Activated CD4-positive, CD25-positive, alpha-beta regulatory T cell treated with anti-CD3 and anti-CD28 coated beads, Interleukin-2, amount 50 U/mL, for 24 hours (primary cell): ENCODE measurements around the gene C9.
"Not testable (repeated sequence)": the region's sequence is repeated elsewhere in the genome, so short reads cannot be mapped to it uniquely, and the experiment has no call there.

ENCODE experiments used
- ATAC-seq, 2 donors: fragments of 150-1000 bp; cut with Tn5 transposase; one replicate each; pipeline ENCODE4 v1.10.0; 2021; ENCODE audit warnings: mild to moderate bottlenecking in 1 of 2, moderate library complexity in 1 of 2

C9 gene

DNA sequence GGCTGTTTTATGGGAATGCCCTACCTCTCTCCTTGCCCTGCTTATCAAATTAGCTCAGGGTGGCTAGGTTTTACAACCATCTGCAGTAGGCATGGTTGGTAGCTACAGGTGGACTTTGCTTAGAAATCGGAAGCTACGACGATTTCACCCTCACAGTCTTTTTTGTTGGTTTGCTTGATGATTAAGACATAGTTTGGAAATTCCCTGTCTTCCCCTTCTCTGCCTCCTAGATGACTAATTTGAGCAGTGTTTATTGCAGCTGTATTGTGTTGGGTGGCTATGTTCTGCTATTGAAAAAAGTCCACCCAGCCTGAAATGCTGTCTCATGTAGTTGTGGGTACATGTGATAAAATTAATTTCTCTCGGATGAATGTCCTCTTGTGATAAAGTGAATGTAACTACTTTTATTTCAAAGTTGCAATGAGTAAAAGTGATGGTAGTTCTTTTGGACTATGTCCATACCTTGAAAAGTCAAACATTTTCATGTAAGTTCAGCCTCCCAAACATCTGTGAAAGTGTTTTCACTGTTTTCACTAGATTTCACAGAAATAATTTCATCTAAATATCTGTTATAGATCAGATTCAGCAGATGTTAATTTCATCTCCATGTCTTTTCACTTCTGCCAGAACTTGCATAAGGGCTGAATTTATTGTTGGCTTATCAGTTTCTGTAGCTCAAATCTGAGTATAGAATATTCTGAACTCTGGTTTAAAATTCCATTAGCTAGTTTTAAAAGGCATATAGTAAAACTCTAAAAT is 107.6 kb downstream of the C9 start:
- ATAC-seq: peak; percentile 91 to 99

DNA sequence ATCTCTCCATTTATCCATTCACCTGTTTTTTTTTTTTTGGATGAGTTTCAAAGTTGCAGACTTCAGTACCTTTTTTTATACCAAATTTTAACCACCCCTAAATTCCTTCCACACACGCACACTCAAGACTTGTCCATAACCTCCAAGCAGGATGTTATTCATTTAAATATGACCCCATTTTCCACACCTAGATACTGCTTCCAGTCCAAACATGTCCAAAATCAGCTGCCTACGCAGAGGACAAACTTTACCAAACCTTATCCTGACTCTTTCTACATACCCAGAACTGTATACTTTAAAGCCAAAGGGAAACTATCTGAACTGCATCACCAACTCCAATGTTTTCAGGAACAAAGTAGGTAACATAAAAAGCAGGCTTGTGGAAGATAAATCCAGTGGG is 108.9 kb downstream of the C9 start:
- no peak for ATAC-seq

DNA sequence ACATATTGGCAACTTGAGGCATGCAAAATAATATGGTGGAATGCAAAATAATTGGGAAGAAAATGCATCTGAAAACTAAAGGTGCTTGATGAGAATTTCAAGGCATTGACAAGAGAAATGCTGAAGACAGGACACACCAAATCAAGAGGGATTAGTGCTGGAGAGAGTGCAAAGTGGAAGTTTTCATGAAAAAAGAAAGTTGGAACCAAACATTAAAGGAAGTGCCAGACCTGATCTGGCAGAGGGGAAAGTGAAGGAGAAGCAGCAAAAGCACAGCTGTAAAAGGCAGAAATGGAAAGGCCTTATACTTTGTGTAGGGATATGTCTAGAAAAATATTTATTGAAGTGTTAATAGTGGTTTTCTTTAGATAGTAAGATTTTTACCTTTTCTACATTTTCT is 109.6 kb downstream of the C9 start:
- ATAC-seq: no peak

DNA sequence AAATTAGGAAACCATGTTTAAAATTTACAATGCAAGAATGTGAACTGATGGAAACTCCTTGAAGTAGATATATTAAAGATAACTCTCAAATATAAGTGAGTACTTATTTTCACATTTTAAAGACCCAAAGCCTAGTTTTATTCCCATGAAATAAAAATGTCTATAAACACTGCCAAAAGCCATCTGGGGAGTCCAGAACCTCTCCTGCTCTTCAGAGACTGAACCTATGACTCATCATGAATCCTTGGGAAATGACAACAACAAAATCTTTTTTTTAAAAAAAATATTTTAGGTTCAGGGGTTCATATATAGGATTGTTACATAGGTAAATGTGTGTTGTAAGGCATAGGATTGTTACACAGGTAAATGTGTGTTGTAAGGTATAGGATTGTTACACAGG is 111.1 kb downstream of the C9 start:
- no peak for ATAC-seq

DNA sequence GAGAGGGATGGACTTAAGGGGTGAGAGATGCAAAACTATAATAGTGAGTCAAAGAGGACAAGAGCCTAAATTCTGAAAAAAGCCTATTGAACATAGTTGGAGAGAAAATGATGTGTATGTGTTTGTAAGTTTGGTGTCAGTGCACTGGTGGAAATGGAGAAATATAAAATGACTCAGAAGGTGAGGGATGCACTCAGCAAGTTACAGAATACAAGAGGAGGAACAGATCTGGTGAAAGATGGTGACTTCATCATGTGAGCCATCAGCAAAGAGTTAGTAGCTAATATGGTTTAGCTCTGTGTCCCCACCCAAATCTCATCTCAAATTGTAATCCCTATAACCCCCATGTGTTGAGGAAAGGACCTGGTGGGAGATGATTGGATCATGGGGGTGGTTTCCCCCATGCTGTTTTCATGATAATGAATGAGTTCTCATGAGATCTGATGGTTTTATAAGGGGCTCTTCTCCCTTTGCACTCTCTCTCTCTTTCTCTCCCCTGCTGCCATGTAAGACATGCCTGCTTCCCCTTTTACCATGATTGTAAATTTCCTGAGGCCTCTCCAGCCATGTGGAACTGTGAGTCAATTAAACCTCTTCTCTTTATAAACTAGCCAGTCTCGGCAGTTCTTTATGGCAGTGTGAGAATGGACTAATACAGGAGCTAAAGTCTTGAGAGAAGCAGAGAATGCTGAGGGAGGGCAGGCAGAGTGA is 114.6 kb downstream of the C9 start:
- no peak for ATAC-seq

DNA sequence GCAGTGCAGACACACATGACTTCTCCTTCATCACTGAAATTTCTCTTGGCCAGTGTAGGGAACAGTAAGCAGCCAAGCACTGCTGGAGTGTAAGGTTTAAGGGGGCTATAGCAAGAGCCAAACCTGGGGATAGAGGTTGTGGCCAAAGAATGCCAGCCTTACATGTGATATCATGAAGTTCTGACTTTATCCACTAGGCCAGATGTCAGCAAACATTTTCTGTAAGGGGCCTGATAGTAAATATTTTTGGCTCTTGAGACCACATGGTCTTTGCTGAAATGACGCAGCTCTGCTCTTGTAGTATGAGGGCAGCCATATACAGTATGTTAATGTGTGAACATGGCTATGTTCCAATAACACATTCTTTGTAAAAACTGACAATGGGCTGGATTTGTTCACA is 115.2 kb downstream of the C9 start:
- no peak for ATAC-seq

DNA sequence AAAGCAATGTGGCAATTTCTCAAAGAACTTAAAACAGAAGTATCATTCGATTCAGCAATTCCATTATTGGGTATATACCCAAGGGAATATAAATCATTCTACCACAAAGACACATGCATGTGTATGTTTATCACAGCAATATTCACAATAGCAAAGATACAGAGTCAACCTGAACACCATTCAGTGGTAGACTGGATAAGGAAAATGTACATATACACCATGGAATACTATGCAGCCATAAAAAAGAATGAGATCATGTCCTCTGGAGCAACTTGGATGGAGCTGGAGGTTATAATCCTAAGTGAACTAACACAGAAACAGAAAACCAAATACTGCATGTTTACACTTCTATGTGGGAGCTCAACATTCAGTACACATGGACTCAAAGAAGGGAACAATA is 123.5 kb downstream of the C9 start:
- ATAC-seq: no peak

DNA sequence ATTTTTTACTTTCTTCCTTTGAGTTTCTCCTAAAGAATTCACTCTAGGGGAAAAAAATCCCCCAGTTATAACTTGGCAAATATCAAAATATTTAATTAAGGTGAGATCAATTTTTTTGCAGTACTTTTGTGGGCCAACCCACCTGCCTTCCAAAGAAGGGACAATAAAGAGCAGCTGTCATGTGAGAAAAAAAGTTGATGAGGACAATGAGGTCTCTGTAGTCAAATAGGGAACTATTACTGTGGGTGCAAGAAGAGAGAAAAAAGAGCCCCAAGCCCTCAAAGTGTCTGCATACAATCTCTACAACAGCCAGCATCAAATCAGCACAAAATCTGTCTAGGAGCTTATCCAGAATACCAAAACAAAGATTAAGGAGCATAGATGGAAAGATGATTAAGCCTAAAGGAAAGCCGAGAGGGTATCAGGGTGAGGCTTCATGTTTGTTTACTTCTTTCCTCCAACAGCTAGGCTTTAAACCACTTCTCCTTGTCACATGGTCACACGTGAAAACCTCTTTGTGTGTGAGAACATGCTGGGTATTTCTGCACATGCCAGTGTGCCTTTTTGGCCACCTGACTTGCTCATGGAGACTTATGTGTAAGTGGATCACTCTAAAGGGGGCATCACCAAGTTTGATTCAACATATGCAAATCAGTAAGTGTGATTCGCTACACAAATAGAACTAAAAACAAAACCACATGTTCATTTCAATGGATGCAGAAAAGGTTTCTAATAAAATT is 125.8 kb downstream of the C9 start:
- ATAC-seq: peak in 1 of 2 donors; percentile 45

DNA sequence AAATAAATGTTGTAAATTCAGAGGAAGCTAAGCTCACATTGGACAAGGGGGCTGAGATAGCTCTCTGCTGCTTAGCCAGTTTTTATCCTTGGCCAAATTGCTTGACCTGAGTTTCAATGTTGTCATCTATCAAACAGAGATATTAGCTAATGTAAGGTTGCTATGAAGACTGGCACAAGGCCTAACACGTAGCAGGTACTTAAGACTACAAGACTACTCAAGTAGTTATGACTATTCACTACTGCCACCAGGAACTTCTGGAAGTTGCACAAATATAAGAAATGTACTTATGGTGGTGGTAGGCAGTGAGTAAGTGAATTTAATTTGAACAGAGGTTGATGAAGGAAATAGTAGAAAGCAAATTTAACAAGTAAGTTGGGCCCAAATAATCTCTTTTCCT is 127.6 kb downstream of the C9 start:
- ATAC-seq: no peak

DNA sequence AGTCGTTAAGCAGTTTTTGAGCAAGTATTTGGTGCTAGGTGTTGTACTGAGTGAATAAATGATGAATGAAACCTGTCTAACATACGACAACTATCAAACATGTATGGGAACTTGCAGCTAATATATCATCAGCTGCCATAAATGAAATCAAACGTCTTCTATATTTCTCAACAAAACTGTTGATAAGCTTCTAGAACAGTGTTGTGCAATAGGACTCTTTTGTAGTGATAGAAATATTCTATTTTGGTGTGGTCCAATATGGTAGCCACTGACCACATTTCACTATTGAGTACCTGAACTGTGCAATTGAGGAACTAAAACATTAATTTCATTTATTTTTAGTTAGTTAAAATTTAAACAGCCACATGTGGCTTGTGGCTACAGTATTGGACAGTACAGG is 128.6 kb downstream of the C9 start:
- no peak for ATAC-seq

DNA sequence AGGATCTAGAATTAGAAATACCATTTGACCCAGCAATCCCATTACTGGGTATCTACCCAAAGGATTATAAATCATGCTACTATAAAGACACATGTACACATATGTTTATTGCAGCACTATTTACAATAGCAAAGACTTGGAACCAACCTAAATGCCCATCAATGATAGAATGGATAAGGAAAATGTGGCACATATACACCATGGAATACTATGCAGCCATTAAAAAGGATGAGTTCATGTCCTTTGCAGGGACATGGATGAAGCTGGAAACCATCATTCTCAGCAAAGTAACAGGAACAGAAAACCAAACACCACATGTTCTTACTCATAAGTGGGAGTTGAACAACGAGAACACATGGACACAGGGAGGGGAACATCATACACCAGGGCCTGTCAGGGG is 129.8 kb downstream of the C9 start:
- ATAC-seq: not testable (repeated sequence)
